MCF 10A (cell line): ENCODE results near the gene STK11. TPM values are rescaled to one million over a fixed set of nuclear protein-coding genes. Genes with fewer than 3 reads are reported as not detected.

Experiments
- BruUV-seq: library from RNA; stranded (reverse); fragments of 400-500 nt; replicated peaks from 2 replicates; lab custom pipeline; 2021; lab: Mats Ljungman, UMichigan
- CTCF ChIA-PET: fragments of 300-600 bp; sonication (Branson Sonifier 250); formaldehyde crosslinking; extraction: SDS; loops from one replicate; lab custom pipeline; 2021; ENCODE audit warnings: antibody characterized with exemption, inconsistent platforms; lab: Yijun Ruan, JAX
- POLR2A ChIA-PET: fragments of 300-600, 350-650 bp; sonication (Branson Sonifier 250); formaldehyde crosslinking; extraction: SDS; loops from one replicate; lab custom pipeline; 2020; ENCODE audit warnings: antibody characterized with exemption, inconsistent platforms; lab: Yijun Ruan, JAX
- DNase-seq: peaks from one replicate; pipeline ENCODE4 v3.0.0-alpha.2; 2018; ENCODE audit not compliant: unreplicated experiment
- H3K27ac Mint-ChIP-seq: one replicate; pipeline ENCODE4 v1.8.0; 2022; ENCODE audit warnings: mild to moderate bottlenecking, low read depth, mixed read lengths; ENCODE audit not compliant: unreplicated experiment
- H3K27me3 Mint-ChIP-seq: one replicate; pipeline ENCODE4 v1.8.0; 2022; ENCODE audit warnings: mixed read lengths; ENCODE audit not compliant: insufficient read depth, unreplicated experiment
- H3K36me3 Mint-ChIP-seq: one replicate; pipeline ENCODE4 v1.8.0; 2022; ENCODE audit warnings: mild to moderate bottlenecking, moderate library complexity, mixed read lengths; ENCODE audit not compliant: insufficient read depth, unreplicated experiment
- H3K4me1 Mint-ChIP-seq: one replicate; pipeline ENCODE4 v1.8.0; 2022; ENCODE audit warnings: mixed read lengths; ENCODE audit not compliant: insufficient read depth, unreplicated experiment
- H3K4me3 Mint-ChIP-seq: one replicate; pipeline ENCODE4 v1.8.0; 2022; ENCODE audit warnings: mild to moderate bottlenecking, moderate library complexity, mixed read lengths; ENCODE audit not compliant: unreplicated experiment
- H3K9me3 Mint-ChIP-seq: one replicate; pipeline ENCODE4 v1.8.0; 2022; ENCODE audit warnings: mixed read lengths; ENCODE audit not compliant: unreplicated experiment
- intact Hi-C: fragments of 100-400 bp; cut with micrococcal nuclease; formaldehyde crosslinking; loops from 2 replicates; pipeline ENCODE4 v1.14.1; 2022
- total RNA-seq: library from RNA; stranded (reverse); gene quantifications from 2 replicates; pipeline ENCODE4 v1.2.3, GENCODE V29; 2022
- TF ChIP-seq, protein P1 (sequence below): fragments of 200-600 bp; IDR thresholded peaks from one replicate; pipeline ENCODE4 v1.8.0; 2022; ENCODE audit warnings: antibody characterized with exemption, mild to moderate bottlenecking; ENCODE audit not compliant: unreplicated experiment

Gene STK11
- total RNA-seq, 1 experiment from 2014 or later, result 65.6 TPM

DNA sequence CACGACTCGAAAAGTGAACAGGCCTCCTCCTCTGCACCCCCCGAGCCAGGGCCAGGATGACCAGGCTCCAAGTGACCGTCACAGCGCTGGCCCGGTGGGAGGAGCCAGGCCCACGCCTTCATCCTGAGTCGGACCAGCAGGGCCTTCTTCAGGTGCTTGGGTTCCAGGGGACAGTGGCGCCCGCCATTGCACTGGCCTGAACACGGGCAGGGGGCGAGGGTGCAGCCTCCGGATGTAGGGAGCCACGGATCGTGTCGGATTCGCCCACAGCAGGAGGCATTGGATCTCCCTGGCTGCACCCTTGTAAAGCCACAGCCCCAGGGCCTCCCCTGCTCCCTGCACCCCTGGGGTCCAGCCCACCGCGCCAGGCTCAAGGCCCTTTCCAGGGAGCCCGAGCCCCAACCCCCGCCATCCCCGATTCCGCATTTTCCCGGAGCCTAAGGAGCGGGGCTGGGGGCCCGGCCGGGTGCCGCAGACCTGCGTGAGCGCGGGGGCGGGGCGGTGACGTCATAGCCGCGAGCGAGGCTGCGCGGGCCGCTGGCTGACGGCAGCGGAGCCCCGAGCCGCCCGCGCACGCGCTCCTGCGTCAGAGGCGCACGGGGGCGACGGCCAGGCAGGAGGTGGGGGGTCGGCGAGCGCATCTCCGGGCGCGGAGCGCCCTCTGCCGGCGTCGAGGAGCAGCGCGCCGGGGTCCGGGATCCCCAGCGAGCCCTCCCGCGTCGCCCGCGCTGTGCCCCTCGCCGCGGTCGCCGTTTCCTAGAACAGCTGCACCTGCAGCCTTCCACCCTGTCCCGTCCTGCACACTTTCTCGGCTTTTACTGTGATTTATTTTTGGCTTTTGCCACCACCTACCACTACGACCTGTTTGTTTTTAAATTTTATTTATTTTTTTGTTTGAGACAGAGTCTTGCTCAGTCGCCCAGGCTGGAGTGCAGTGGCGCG is 34.5 kb downstream of the STK11 start:
- H3K4me3 Mint-ChIP-seq, result peak overlapping the region; percentile 74
- peaks cover 10% of the 10 kb centered on the region for H3K4me1 Mint-ChIP-seq
- CTCF ChIA-PET, result interaction anchor here (0.6 to 2.3 kb wide), 7 partner anchors 13 to 407 kb away, joined by 3 to 14 read pairs (median 4); no protein-coding TSS in a partner anchor
- no peaks in the 10 kb centered on the region for H3K9me3 Mint-ChIP-seq
- POLR2A ChIA-PET, result interaction anchor here (1.2 to 8.2 kb wide), 4 partner anchors 13 to 137 kb away, joined by 3 to 240 read pairs (median 8); partner anchors contain the start of gene CIRBP
- H3K36me3 Mint-ChIP-seq, result peaks cover 7% of the 10 kb centered on the region
- H3K27me3 Mint-ChIP-seq, result no peaks in the 10 kb centered on the region
- H3K27ac Mint-ChIP-seq, result no peak overlapping the region
- BruUV-seq, result no TSS peak
- DNase-seq, result peak; percentile 82
- intact Hi-C loops, result no loop called here
- TF ChIP-seq, protein P1, sequence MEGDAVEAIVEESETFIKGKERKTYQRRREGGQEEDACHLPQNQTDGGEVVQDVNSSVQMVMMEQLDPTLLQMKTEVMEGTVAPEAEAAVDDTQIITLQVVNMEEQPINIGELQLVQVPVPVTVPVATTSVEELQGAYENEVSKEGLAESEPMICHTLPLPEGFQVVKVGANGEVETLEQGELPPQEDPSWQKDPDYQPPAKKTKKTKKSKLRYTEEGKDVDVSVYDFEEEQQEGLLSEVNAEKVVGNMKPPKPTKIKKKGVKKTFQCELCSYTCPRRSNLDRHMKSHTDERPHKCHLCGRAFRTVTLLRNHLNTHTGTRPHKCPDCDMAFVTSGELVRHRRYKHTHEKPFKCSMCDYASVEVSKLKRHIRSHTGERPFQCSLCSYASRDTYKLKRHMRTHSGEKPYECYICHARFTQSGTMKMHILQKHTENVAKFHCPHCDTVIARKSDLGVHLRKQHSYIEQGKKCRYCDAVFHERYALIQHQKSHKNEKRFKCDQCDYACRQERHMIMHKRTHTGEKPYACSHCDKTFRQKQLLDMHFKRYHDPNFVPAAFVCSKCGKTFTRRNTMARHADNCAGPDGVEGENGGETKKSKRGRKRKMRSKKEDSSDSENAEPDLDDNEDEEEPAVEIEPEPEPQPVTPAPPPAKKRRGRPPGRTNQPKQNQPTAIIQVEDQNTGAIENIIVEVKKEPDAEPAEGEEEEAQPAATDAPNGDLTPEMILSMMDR, result peak; percentile 88

- peak overlapping the region; percentile 75 for H3K27ac Mint-ChIP-seq
- H3K4me3 Mint-ChIP-seq, result peak overlapping the region; percentile 71
- H3K36me3 Mint-ChIP-seq, result peaks cover 7% of the 10 kb centered on the region
- TF ChIP-seq, protein P1, result no peak
- ChIA-PET CTCF (interaction anchor here (0.6 to 2.3 kb wide), 7 partner anchors 23 to 222 kb away, joined by 3 to 14 read pairs (median 4); no protein-coding TSS in a partner anchor), POLR2A (interaction anchor here (0.6 to 8.2 kb wide), 11 partner anchors 12 to 214 kb away, joined by 3 to 240 read pairs (median 4); partner anchors contain the start of genes CIRBP, CNN2 and FAM174C)
- no peak for DNase-seq
- intact Hi-C loops, result no loop called here
- H3K4me1 Mint-ChIP-seq, result peaks cover 10% of the 10 kb centered on the region
- H3K9me3 Mint-ChIP-seq, result no peaks in the 10 kb centered on the region
- no peaks in the 10 kb centered on the region for H3K27me3 Mint-ChIP-seq
- BruUV-seq, result no TSS peak
These were observed 35.3 kb downstream of the STK11 start for GRCh38 chr19:1240925-1241324.

DNA sequence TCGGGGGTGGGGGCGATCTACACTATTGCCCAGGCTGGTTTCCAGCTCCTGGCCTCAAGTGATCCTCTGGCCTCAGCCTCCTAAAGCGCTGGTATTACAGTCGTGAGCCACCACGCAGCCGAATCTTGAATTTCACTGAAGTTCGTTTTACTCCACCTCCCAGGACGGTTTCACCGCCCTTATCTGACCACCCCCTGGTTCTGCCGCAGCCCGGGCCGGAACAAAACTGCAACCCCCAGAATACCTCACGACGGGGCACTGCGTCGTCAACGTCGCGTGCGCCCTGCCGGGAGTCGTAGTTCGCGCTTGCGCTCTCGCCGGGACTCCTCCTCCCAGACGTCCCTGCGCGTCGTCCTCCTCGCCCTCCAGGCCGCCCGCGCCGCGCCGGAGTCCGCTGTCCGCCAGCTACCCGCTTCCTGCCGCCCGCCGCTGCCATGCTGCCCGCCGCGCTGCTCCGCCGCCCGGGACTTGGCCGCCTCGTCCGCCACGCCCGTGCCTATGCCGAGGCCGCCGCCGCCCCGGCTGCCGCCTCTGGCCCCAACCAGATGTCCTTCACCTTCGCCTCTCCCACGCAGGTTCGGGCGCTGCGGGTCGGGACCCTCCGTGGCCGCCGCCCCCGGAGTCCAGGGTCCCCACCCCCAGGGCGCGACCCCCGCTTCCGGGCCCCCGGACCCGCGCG is 36.0 kb downstream of the STK11 start, which contains the start of gene ATP5F1D:
Gene ATP5F1D (plus strand): TSS at position 335 of the 679 bp plus-strand sequence. CDS start 100 bp downstream, at position 435.
- H3K27ac Mint-ChIP-seq, result peak within 1 kb of the TSS; percentile 75
- peak within 1 kb of the TSS; percentile 71 for H3K4me3 Mint-ChIP-seq
- no peaks in the 10 kb centered on the region for H3K27me3 Mint-ChIP-seq
- peaks cover 10% of the 10 kb centered on the region for H3K4me1 Mint-ChIP-seq
- peaks cover 13% of the 10 kb centered on the region for H3K36me3 Mint-ChIP-seq
- BruUV-seq, result no TSS peak
- intact Hi-C loops, result no loop called here
- TF ChIP-seq, protein P1, result no peak
- H3K9me3 Mint-ChIP-seq, result no peaks in the 10 kb centered on the region
- CTCF ChIA-PET, result interaction anchor here (0.6 to 2.3 kb wide), 8 partner anchors 24 to 222 kb away, joined by 3 to 14 read pairs (median 4); partner anchors contain the start of gene CIRBP
- peak; percentile 93 for DNase-seq
- POLR2A ChIA-PET, result interaction anchor here (0.6 to 8.2 kb wide), 13 partner anchors 11 to 215 kb away, joined by 3 to 240 read pairs (median 5); partner anchors contain the start of genes CIRBP, CNN2 and FAM174C
